Astrocyte (in vitro differentiated cells and primary cell): ENCODE measurements around the gene FMN2.

ENCODE experiments used
- EZH2 ChIP-seq: IDR thresholded peaks from 2 replicates; pipeline ENCODE4 v1.6.1; 2012; ENCODE audit warnings: mild to moderate bottlenecking, low read length, inconsistent platforms; ENCODE audit not compliant: insufficient read depth
- TF ChIP-seq, protein P1 (sequence below): IDR thresholded peaks from 2 replicates; pipeline ENCODE4 v1.5.1; 2011; ENCODE audit warnings: low read depth, mild to moderate bottlenecking, inconsistent platforms, low read length, moderate library complexity; ENCODE audit not compliant: insufficient read depth

GRCh38 chr1:240152611-240153297, 61.1 kb downstream of the FMN2 start:
- TF ChIP-seq, protein P1, sequence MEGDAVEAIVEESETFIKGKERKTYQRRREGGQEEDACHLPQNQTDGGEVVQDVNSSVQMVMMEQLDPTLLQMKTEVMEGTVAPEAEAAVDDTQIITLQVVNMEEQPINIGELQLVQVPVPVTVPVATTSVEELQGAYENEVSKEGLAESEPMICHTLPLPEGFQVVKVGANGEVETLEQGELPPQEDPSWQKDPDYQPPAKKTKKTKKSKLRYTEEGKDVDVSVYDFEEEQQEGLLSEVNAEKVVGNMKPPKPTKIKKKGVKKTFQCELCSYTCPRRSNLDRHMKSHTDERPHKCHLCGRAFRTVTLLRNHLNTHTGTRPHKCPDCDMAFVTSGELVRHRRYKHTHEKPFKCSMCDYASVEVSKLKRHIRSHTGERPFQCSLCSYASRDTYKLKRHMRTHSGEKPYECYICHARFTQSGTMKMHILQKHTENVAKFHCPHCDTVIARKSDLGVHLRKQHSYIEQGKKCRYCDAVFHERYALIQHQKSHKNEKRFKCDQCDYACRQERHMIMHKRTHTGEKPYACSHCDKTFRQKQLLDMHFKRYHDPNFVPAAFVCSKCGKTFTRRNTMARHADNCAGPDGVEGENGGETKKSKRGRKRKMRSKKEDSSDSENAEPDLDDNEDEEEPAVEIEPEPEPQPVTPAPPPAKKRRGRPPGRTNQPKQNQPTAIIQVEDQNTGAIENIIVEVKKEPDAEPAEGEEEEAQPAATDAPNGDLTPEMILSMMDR: no peak
- no peak for TF ChIP-seq EZH2
